ENCODE data around the gene NPR2. TPM values are rescaled to one million over a fixed set of nuclear protein-coding genes. Genes with fewer than 3 reads are reported as not detected.
A peak's percentile ranks its signal among the peaks of the same experiment; 100 is the strongest.

NPR2 gene
- total RNA-seq, 1 experiment from 2014 or later = 18.0 TPM

GRCh38 chr9:35767458-35767857 is 23.9 kb upstream of the NPR2 start:
- Histone ChIP-seq H3K4me1 (ENCODE audit: low read length) (peaks cover 53% of the 10 kb centered on the region), H3K27me3 (ENCODE audit: low read length) (no peaks in the 10 kb centered on the region), H3K9me3 (ENCODE audit: low read length) (no peaks in the 10 kb centered on the region), H3K4me3 (ENCODE audit: low read length) (no peak overlapping the region), H3K36me3 (ENCODE audit: insufficient read depth, low read length) (peaks cover 3% of the 10 kb centered on the region; the same call in 1 of the 2 replicates), H3K9me2 (replicated peaks; ENCODE audit: insufficient read depth, low read length) (no peaks in the 10 kb centered on the region), H3K79me2 (ENCODE audit: low read length) (peaks cover 95% of the 10 kb centered on the region), H3K4me2 (ENCODE audit: low read depth, low read length, poor library complexity, severe bottlenecking) (no peak overlapping the region), H2AFZ (ENCODE audit: low read length) (no peak overlapping the region), H3K27ac (ENCODE audit: low read length) (no peak overlapping the region), H4K20me1 (ENCODE audit: insufficient read depth, low read depth, low read length) (no peaks in the 10 kb centered on the region), H3K9ac (ENCODE audit: low read length) (no peak overlapping the region)
- no peak for DNase-seq

DNA sequence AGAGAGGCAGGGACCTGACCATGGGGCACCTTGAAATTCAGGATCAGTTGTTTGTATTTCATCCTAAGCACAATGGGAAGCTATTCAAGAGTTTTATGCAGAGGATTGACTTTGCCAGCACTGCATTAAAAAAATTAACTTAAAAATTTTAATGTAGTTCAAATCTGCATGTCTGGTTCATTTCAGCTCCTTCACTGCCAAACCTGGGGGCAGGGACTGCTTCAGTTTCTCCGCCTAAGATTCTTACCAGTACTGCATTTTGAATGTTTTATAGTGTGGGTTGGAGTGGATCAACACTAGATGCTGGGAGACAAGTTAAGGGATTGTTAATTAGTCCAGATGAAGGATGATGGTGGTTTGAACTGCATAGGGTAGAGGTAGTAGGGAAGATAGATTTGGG is 21.6 kb upstream of the NPR2 start:
- Histone ChIP-seq H3K27me3 (ENCODE audit: low read length) (no peaks in the 10 kb centered on the region), H3K9ac (ENCODE audit: low read length) (no peak overlapping the region), H3K79me2 (ENCODE audit: low read length) (peaks cover 82% of the 10 kb centered on the region), H3K4me3 (ENCODE audit: low read length) (no peak overlapping the region), H3K4me1 (ENCODE audit: low read length) (peaks cover 58% of the 10 kb centered on the region), H3K9me3 (ENCODE audit: low read length) (no peaks in the 10 kb centered on the region), H3K27ac (ENCODE audit: low read length) (peak overlapping the region; percentile 13; the same call in 1 of the 2 replicates), H3K9me2 (replicated peaks; ENCODE audit: insufficient read depth, low read length) (no peaks in the 10 kb centered on the region), H3K4me2 (ENCODE audit: low read depth, low read length, poor library complexity, severe bottlenecking) (no peak overlapping the region), H3K36me3 (ENCODE audit: insufficient read depth, low read length) (peaks cover 3% of the 10 kb centered on the region; the same call in 1 of the 2 replicates), H2AFZ (ENCODE audit: low read length) (no peak overlapping the region), H4K20me1 (ENCODE audit: insufficient read depth, low read depth, low read length) (no peaks in the 10 kb centered on the region)
- DNase-seq = no peak

- Histone ChIP-seq H3K27ac (ENCODE audit: low read length) (0 out of 2 replicates have a peak overlapping the region, but pooled peaks have one; percentile 9), H3K27me3 (ENCODE audit: low read length) (no peaks in the 10 kb centered on the region), H3K9me2 (replicated peaks; ENCODE audit: insufficient read depth, low read length) (no peaks in the 10 kb centered on the region), H3K79me2 (ENCODE audit: low read length) (peaks cover 87% of the 10 kb centered on the region), H3K9ac (ENCODE audit: low read length) (no peak overlapping the region), H3K9me3 (ENCODE audit: low read length) (no peaks in the 10 kb centered on the region), H3K4me2 (ENCODE audit: low read depth, low read length, poor library complexity, severe bottlenecking) (no peak overlapping the region), H3K4me3 (ENCODE audit: low read length) (no peak overlapping the region), H3K4me1 (ENCODE audit: low read length) (peaks cover 60% of the 10 kb centered on the region), H3K36me3 (ENCODE audit: insufficient read depth, low read length) (peaks cover 3% of the 10 kb centered on the region; the same call in 1 of the 2 replicates), H4K20me1 (ENCODE audit: insufficient read depth, low read depth, low read length) (no peaks in the 10 kb centered on the region), H2AFZ (ENCODE audit: low read length) (no peak overlapping the region)
- DNase-seq = no peak
These were observed 20.3 kb upstream of the NPR2 start for GRCh38 chr9:35771075-35771433.

DNA sequence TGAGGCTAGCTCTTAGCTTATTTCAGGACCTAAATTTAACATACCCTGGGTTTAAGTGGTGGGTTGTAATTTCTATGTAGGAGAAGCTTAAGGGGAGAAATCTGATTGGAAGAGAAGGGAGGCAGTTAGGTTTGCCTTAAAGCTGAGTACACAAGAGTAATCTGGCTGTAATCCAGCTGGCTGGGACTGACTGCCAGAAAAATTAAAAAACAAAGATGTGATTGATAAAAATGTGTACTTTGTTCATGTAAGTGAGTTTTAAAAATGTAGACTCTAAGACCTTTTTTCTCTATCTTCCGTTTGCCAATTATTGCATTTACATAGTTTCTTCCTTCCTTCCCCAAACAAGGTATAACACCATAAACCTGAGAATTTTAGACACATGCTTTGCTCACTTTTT is 19.9 kb upstream of the NPR2 start:
- H2AFZ ChIP-seq (ENCODE audit: low read length) = no peak overlapping the region
- H3K27ac ChIP-seq (ENCODE audit: low read length) = 0 out of 2 replicates have a peak overlapping the region, but pooled peaks have one; percentile 9
- no peaks in the 10 kb centered on the region for H3K9me2 ChIP-seq (replicated peaks; ENCODE audit: insufficient read depth, low read length)
- peaks cover 3% of the 10 kb centered on the region; the same call in 1 of the 2 replicates for H3K36me3 ChIP-seq (ENCODE audit: insufficient read depth, low read length)
- no peak overlapping the region for H3K4me2 ChIP-seq (ENCODE audit: low read depth, low read length, poor library complexity, severe bottlenecking)
- DNase-seq = no peak
- H3K27me3 ChIP-seq (ENCODE audit: low read length) = no peaks in the 10 kb centered on the region
- no peak overlapping the region for H3K4me3 ChIP-seq (ENCODE audit: low read length)
- no peaks in the 10 kb centered on the region for H3K9me3 ChIP-seq (ENCODE audit: low read length)
- no peaks in the 10 kb centered on the region for H4K20me1 ChIP-seq (ENCODE audit: insufficient read depth, low read depth, low read length)
- no peak overlapping the region for H3K9ac ChIP-seq (ENCODE audit: low read length)
- H3K4me1 ChIP-seq (ENCODE audit: low read length) = peaks cover 59% of the 10 kb centered on the region
- peaks cover 87% of the 10 kb centered on the region for H3K79me2 ChIP-seq (ENCODE audit: low read length)

- H2AFZ ChIP-seq (ENCODE audit: low read length) = no peak overlapping the region
- no peaks in the 10 kb centered on the region for H3K9me3 ChIP-seq (ENCODE audit: low read length)
- DNase-seq = no peak
- H4K20me1 ChIP-seq (ENCODE audit: insufficient read depth, low read depth, low read length) = no peaks in the 10 kb centered on the region
- H3K4me3 ChIP-seq (ENCODE audit: low read length) = no peak overlapping the region
- H3K9ac ChIP-seq (ENCODE audit: low read length) = no peak overlapping the region
- H3K36me3 ChIP-seq (ENCODE audit: insufficient read depth, low read length) = peaks cover 3% of the 10 kb centered on the region; the same call in 1 of the 2 replicates
- H3K27ac ChIP-seq (ENCODE audit: low read length) = 0 out of 2 replicates have a peak overlapping the region, but pooled peaks have one; percentile 9
- H3K4me2 ChIP-seq (ENCODE audit: low read depth, low read length, poor library complexity, severe bottlenecking) = no peak overlapping the region
- H3K79me2 ChIP-seq (ENCODE audit: low read length) = peaks cover 84% of the 10 kb centered on the region
- peaks cover 55% of the 10 kb centered on the region for H3K4me1 ChIP-seq (ENCODE audit: low read length)
- H3K27me3 ChIP-seq (ENCODE audit: low read length) = no peaks in the 10 kb centered on the region
- no peaks in the 10 kb centered on the region for H3K9me2 ChIP-seq (replicated peaks; ENCODE audit: insufficient read depth, low read length)
These were observed 19.4 kb upstream of the NPR2 start for GRCh38 chr9:35771943-35772342.

- Histone ChIP-seq H3K36me3 (ENCODE audit: insufficient read depth, low read length) (peaks cover 5% of the 10 kb centered on the region; the same call in 1 of the 2 replicates), H4K20me1 (ENCODE audit: insufficient read depth, low read depth, low read length) (no peaks in the 10 kb centered on the region), H3K4me3 (ENCODE audit: low read length) (no peak overlapping the region), H2AFZ (ENCODE audit: low read length) (no peak overlapping the region), H3K9ac (ENCODE audit: low read length) (peak overlapping the region; percentile 18; the same call in 1 of the 2 replicates), H3K27ac (ENCODE audit: low read length) (peak overlapping the region; percentile 48), H3K27me3 (ENCODE audit: low read length) (no peaks in the 10 kb centered on the region), H3K9me3 (ENCODE audit: low read length) (no peaks in the 10 kb centered on the region), H3K4me1 (ENCODE audit: low read length) (peaks cover 44% of the 10 kb centered on the region), H3K4me2 (ENCODE audit: low read depth, low read length, poor library complexity, severe bottlenecking) (peak overlapping the region; percentile 32), H3K79me2 (ENCODE audit: low read length) (peaks cover 77% of the 10 kb centered on the region), H3K9me2 (replicated peaks; ENCODE audit: insufficient read depth, low read length) (no peaks in the 10 kb centered on the region)
- DNase-seq = no peak
These were observed 16.3 kb upstream of the NPR2 start for GRCh38 chr9:35774907-35775635.

GRCh38 chr9:35776018-35776417 is 15.4 kb upstream of the NPR2 start:
- Histone ChIP-seq H3K9ac (ENCODE audit: low read length) (no peak overlapping the region), H3K9me3 (ENCODE audit: low read length) (no peaks in the 10 kb centered on the region), H3K9me2 (replicated peaks; ENCODE audit: insufficient read depth, low read length) (no peaks in the 10 kb centered on the region), H3K27me3 (ENCODE audit: low read length) (no peaks in the 10 kb centered on the region), H2AFZ (ENCODE audit: low read length) (no peak overlapping the region), H3K27ac (ENCODE audit: low read length) (peak overlapping the region; percentile 48), H3K4me2 (ENCODE audit: low read depth, low read length, poor library complexity, severe bottlenecking) (peak overlapping the region; percentile 32), H3K4me1 (ENCODE audit: low read length) (peaks cover 34% of the 10 kb centered on the region), H3K79me2 (ENCODE audit: low read length) (peaks cover 74% of the 10 kb centered on the region), H3K4me3 (ENCODE audit: low read length) (no peak overlapping the region), H4K20me1 (ENCODE audit: insufficient read depth, low read depth, low read length) (no peaks in the 10 kb centered on the region), H3K36me3 (ENCODE audit: insufficient read depth, low read length) (peaks cover 12% of the 10 kb centered on the region; the same call in 1 of the 2 replicates)
- peak; percentile 66 for DNase-seq

DNA sequence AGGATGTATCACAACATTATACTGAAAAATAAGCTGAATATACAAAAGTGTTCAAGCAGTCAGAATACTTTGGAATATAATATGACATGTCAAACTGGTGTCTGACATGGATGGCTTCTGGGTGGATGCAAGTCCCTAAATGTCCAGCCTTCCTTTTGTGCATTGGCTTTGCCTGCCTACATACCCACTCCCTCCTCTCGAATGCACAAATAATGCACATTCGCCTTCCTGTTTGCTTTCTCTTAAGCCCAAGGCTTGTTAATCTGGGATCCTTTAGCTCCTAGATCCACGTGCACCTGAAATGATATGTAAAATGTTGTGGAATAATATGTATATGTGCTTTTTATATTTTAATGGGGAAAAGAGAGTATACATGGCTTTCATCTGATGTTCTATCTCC is 12.9 kb upstream of the NPR2 start:
- no peak overlapping the region for H3K27ac ChIP-seq (ENCODE audit: low read length)
- no peaks in the 10 kb centered on the region for H3K9me3 ChIP-seq (ENCODE audit: low read length)
- H3K4me2 ChIP-seq (ENCODE audit: low read depth, low read length, poor library complexity, severe bottlenecking) = no peak overlapping the region
- no peak overlapping the region for H3K4me3 ChIP-seq (ENCODE audit: low read length)
- H3K27me3 ChIP-seq (ENCODE audit: low read length) = no peaks in the 10 kb centered on the region
- no peak for DNase-seq
- H3K79me2 ChIP-seq (ENCODE audit: low read length) = peaks cover 62% of the 10 kb centered on the region
- peaks cover 22% of the 10 kb centered on the region for H3K4me1 ChIP-seq (ENCODE audit: low read length)
- peaks cover 16% of the 10 kb centered on the region for H3K36me3 ChIP-seq (ENCODE audit: insufficient read depth, low read length)
- H3K9me2 ChIP-seq (replicated peaks; ENCODE audit: insufficient read depth, low read length) = no peaks in the 10 kb centered on the region
- H3K9ac ChIP-seq (ENCODE audit: low read length) = no peak overlapping the region
- H2AFZ ChIP-seq (ENCODE audit: low read length) = no peak overlapping the region
- H4K20me1 ChIP-seq (ENCODE audit: insufficient read depth, low read depth, low read length) = no peaks in the 10 kb centered on the region
